GM10266 (cell line): ENCODE results near the gene GABRR1.
A peak's percentile ranks its signal among the peaks of the same experiment; 100 is the strongest.
"Not testable (repeated sequence)": the region's sequence is repeated elsewhere in the genome, so short reads cannot be mapped to it uniquely, and the experiment has no call there.

ENCODE experiments used
- DNase-seq: peaks from one replicate; pipeline ENCODE4 v3.0.0; 2012; ENCODE audit errors: extremely low spot score
- TF ChIP-seq, protein P1 (sequence below): IDR thresholded peaks from 2 replicates; pipeline ENCODE4 v1.5.1; 2012; ENCODE audit warnings: mild to moderate bottlenecking, low read depth; ENCODE audit not compliant: control insufficient read depth, insufficient read depth; ENCODE audit errors: missing control alignments

The GABRR1 gene

GRCh38 chr6:89243331-89243629 lies 26.1 kb upstream of the GABRR1 start:
- DNase-seq = no peak
- TF ChIP-seq, protein P1, sequence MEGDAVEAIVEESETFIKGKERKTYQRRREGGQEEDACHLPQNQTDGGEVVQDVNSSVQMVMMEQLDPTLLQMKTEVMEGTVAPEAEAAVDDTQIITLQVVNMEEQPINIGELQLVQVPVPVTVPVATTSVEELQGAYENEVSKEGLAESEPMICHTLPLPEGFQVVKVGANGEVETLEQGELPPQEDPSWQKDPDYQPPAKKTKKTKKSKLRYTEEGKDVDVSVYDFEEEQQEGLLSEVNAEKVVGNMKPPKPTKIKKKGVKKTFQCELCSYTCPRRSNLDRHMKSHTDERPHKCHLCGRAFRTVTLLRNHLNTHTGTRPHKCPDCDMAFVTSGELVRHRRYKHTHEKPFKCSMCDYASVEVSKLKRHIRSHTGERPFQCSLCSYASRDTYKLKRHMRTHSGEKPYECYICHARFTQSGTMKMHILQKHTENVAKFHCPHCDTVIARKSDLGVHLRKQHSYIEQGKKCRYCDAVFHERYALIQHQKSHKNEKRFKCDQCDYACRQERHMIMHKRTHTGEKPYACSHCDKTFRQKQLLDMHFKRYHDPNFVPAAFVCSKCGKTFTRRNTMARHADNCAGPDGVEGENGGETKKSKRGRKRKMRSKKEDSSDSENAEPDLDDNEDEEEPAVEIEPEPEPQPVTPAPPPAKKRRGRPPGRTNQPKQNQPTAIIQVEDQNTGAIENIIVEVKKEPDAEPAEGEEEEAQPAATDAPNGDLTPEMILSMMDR = no peak

DNA sequence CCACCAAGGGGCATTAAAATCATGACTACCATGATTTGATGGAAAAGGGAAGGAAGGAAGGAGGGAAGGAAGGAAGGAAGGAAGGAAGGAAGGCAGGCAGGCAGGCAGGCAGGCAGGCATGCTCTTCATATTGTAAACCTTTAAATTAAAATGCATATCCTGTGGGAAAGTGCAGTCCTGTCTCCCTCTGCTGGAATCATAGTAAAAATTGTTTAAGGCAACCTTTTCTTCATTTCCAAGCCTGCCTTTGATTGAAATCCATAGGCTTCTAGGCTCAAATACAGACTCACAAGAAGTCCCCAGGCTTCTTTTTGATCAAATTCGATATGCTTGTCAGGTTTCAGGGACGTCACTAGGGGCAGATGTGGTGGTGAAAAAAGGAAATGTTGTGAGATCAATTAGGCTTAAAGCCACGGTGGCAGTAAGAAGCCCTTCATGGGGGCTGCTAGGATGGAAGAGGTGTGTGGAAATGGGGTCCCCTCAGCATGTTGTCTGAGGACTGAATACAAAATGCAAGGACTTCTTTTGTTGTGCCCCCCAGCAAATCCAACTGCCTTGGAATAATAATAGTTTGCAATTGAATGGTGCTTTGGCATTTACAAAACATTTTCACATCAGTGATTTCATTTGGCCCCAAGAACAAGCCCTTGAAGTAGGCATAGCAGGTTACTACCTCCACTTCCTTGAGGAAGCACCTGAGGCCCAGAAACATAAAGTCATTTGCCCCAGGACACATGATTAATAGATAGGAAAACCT lies 25.6 kb upstream of the GABRR1 start:
- TF ChIP-seq, protein P1 = peak; percentile 38
- DNase-seq = peak; percentile 40

- DNase-seq = peak; percentile 46
- TF ChIP-seq, protein P1 = peak; percentile 41
Observed at GRCh38 chr6:89239338-89239737, 22.2 kb upstream of the GABRR1 start.

DNA sequence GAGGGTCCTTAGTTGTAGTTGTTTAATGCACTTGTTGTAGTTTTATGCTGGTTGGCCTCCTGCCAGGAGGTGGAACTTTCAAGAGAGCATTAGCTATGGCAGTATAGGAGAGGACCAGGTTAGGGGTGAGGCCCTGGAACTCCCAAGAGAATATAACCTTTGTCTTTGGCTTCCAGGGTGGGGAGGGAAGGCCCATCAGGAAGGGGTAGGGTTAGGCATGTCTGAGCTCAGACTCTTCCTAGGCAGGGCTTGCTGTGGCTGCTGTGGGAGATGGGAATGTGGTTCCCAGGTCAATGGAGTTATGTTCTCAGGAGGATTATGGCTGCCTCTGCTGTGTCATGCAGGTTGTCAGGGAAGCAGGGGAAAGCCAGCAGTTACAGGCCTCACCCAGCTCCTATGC lies 20.0 kb upstream of the GABRR1 start:
- TF ChIP-seq, protein P1 = no peak
- no peak for DNase-seq

GRCh38 chr6:89233605-89234004 lies 16.4 kb upstream of the GABRR1 start:
- not testable (repeated sequence) for DNase-seq

DNA sequence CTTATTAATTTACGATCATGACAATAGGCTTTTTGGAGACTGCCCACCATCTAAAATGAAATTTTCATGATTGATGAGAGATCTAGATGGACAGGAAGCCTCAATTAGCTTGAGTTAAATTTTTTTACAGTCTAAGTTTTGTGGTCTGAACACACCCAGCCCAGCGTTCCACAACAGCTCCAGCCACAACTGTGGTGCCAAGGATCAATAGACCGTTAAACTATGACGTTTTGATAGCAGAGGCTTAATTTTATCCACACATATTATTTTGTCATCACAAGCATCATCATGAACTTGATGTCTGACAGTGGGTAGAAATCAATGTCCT lies 5.5 kb upstream of the GABRR1 start:
- TF ChIP-seq, protein P1 = no peak
- DNase-seq = no peak

- TF ChIP-seq, protein P1 = no peak
Observed at GRCh38 chr6:89221971-89222711, 5.0 kb upstream of the GABRR1 start.

More at GRCh38 chr6:89221971-89222711, 5.0 kb upstream of the GABRR1 start:
- no peak for DNase-seq
